Measurements from ENCODE around the gene PRKCA. TPM values are rescaled to one million over a fixed set of nuclear protein-coding genes. Genes with fewer than 3 reads are reported as not detected.

The PRKCA gene
- total RNA-seq, 3 donors from 2014 or later = 5.1 to 10.5 (median 6.6) TPM

GRCh38 chr17:66425756-66426396, 123.5 kb downstream of the PRKCA start:
- TF ChIP-seq POLR2AphosphoS5 (IDR thresholded peaks at IDR 0.05) = no peak
- TF ChIP-seq POLR2A (IDR thresholded peaks at IDR 0.05) = no peak
- TF ChIP-seq, protein P1, sequence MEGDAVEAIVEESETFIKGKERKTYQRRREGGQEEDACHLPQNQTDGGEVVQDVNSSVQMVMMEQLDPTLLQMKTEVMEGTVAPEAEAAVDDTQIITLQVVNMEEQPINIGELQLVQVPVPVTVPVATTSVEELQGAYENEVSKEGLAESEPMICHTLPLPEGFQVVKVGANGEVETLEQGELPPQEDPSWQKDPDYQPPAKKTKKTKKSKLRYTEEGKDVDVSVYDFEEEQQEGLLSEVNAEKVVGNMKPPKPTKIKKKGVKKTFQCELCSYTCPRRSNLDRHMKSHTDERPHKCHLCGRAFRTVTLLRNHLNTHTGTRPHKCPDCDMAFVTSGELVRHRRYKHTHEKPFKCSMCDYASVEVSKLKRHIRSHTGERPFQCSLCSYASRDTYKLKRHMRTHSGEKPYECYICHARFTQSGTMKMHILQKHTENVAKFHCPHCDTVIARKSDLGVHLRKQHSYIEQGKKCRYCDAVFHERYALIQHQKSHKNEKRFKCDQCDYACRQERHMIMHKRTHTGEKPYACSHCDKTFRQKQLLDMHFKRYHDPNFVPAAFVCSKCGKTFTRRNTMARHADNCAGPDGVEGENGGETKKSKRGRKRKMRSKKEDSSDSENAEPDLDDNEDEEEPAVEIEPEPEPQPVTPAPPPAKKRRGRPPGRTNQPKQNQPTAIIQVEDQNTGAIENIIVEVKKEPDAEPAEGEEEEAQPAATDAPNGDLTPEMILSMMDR (IDR thresholded peaks at IDR 0.05) = no peak
- Histone ChIP-seq H3K4me1 (no peaks in the 10 kb centered on the region), H3K27ac (no peak overlapping the region)

GRCh38 chr17:66426397-66427033, 124.1 kb downstream of the PRKCA start:
- intact Hi-C loops (cut with DNase I; ENCODE audit: low total_unique reads) = no loop called here
- Histone ChIP-seq H3K9me3 (peaks cover 0 to 4% of the 10 kb centered on the region in 2 donors), H3K27ac (no peak overlapping the region), H3K4me1 (peaks cover 0 to 3% of the 10 kb centered on the region in 2 donors), H3K27me3 (no peaks in the 10 kb centered on the region), H3K4me3 (no peak overlapping the region), H3K36me3 (no peaks in the 10 kb centered on the region)
- DNase-seq (ENCODE audit: low spot score in 2 of 2) = no peak
- TF ChIP-seq POLR2A (IDR thresholded peaks at IDR 0.05) (no peak), POLR2AphosphoS5 (IDR thresholded peaks at IDR 0.05) (no peak)
- TF ChIP-seq, protein P1 (IDR thresholded peaks at IDR 0.05) = no peak

More at GRCh38 chr17:66425756-66426396, 123.5 kb downstream of the PRKCA start:
- H3K27me3 ChIP-seq = no peaks in the 10 kb centered on the region
- DNase-seq (ENCODE audit: low spot score in 2 of 2) = no peak
- H3K36me3 ChIP-seq = no peaks in the 10 kb centered on the region
- H3K9me3 ChIP-seq = peaks cover 0 to 4% of the 10 kb centered on the region in 2 donors
- H3K4me3 ChIP-seq = no peak overlapping the region
- intact Hi-C loops (cut with DNase I; ENCODE audit: low total_unique reads) = no loop called here

DNA sequence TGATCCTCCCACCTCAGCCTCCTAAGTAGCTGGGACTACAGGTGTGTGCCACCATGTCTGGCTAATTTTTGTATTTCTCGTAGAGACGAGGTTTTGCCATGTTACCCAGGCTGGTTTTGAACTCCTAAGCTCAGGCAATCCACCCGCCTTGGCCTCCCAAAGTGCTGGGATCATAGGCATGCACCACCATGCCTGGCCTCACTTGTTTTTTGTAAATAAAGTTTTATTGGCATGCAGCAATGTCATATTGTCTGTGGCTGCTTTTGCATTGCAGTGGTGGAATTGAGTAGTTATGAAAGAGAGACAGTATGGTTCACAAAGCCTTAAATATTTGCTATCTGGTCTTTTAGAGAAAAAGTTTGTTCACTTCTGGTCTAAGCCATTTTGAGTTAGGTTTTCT, 124.7 kb downstream of the PRKCA start:
- no peak for TF ChIP-seq POLR2AphosphoS5 (IDR thresholded peaks at IDR 0.05)
- TF ChIP-seq POLR2A (IDR thresholded peaks at IDR 0.05) = no peak
- TF ChIP-seq, protein P1 (IDR thresholded peaks at IDR 0.05) = no peak
- H3K27ac ChIP-seq = no peak overlapping the region

DNA sequence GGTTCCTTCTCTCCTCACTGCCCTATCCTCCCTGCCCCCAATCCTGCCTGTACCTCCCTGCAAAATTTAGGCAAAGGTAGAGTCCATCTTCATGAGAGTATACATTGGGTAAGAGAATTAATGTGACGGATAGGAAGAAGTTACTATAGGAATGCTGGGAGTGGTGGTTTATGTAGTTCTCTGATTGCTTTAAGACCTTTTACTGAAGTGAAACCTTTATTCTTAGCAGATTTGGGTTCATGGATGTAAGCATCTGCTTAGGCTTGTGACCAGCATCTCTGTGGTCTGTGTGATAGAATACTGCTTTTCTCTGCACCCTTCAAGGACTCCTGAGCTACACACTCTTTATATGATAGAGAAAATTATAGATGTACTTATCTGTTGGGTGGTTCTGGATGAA, 127.3 kb downstream of the PRKCA start:
- peaks cover 0 to 4% of the 10 kb centered on the region in 2 donors for H3K9me3 ChIP-seq
- H3K4me1 ChIP-seq = peaks cover 0 to 7% of the 10 kb centered on the region in 2 donors
- no peaks in the 10 kb centered on the region for H3K27me3 ChIP-seq
- H3K4me3 ChIP-seq = no peak overlapping the region
- no peak for DNase-seq (ENCODE audit: low spot score in 2 of 2)
- no peaks in the 10 kb centered on the region for H3K36me3 ChIP-seq
- no peak overlapping the region for H3K27ac ChIP-seq
- intact Hi-C loops (cut with DNase I; ENCODE audit: low total_unique reads) = no loop called here
- TF ChIP-seq POLR2A (IDR thresholded peaks at IDR 0.05) = no peak

More for the DNA sequence above, 124.7 kb downstream of the PRKCA start:
- Histone ChIP-seq H3K36me3 (no peaks in the 10 kb centered on the region), H3K9me3 (peaks cover 0 to 4% of the 10 kb centered on the region in 2 donors), H3K4me1 (peaks cover 0 to 7% of the 10 kb centered on the region in 2 donors), H3K4me3 (no peak overlapping the region), H3K27me3 (no peaks in the 10 kb centered on the region)
- intact Hi-C loops (cut with DNase I; ENCODE audit: low total_unique reads) = no loop called here
- DNase-seq (ENCODE audit: low spot score in 2 of 2) = no peak

GRCh38 chr17:66430846-66431795, 128.7 kb downstream of the PRKCA start:
- TF ChIP-seq POLR2AphosphoS5 (IDR thresholded peaks at IDR 0.05) (no peak), POLR2A (IDR thresholded peaks at IDR 0.05) (no peak)
- TF ChIP-seq, protein P1 (IDR thresholded peaks at IDR 0.05) = no peak
- no peak for DNase-seq (ENCODE audit: low spot score in 2 of 2)
- H3K27me3 ChIP-seq = no peaks in the 10 kb centered on the region
- intact Hi-C loops (cut with DNase I; ENCODE audit: low total_unique reads) = no loop called here
- H3K36me3 ChIP-seq = no peaks in the 10 kb centered on the region
- H3K27ac ChIP-seq = peak overlapping the region; percentile 23 to 50
- no peak overlapping the region for H3K4me3 ChIP-seq
- H3K9me3 ChIP-seq = peaks cover 0 to 4% of the 10 kb centered on the region in 2 donors
- peaks cover 0 to 7% of the 10 kb centered on the region in 2 donors for H3K4me1 ChIP-seq
